ENCODE data around the gene MYDGF. TPM values are rescaled to one million over a fixed set of nuclear protein-coding genes. Genes with fewer than 3 reads are reported as not detected.

Gene MYDGF
- total RNA-seq, 1 donor, result 112 TPM

- TF ChIP-seq CTCF (IDR thresholded peaks at IDR 0.05; ENCODE audit: insufficient read depth, low read length), result no peak
- DNase-seq (ENCODE audit: low read depth), result no peak
- H3K4me3 ChIP-seq (ENCODE audit: low read depth, low read length), result no peak overlapping the region
Observed at GRCh38 chr19:4701557-4701956, 31.4 kb upstream of the MYDGF start.

GRCh38 chr19:4700693-4700970 lies 30.5 kb upstream of the MYDGF start:
- TF ChIP-seq CTCF (IDR thresholded peaks at IDR 0.05; ENCODE audit: insufficient read depth, low read length), result no peak
- no peak for DNase-seq (ENCODE audit: low read depth)

GRCh38 chr19:4699826-4700692 lies 29.9 kb upstream of the MYDGF start:
- no peak for DNase-seq (ENCODE audit: low read depth)
- no peak for TF ChIP-seq CTCF (IDR thresholded peaks at IDR 0.05; ENCODE audit: insufficient read depth, low read length)
- H3K4me3 ChIP-seq (ENCODE audit: low read depth, low read length), result no peak overlapping the region

More at GRCh38 chr19:4700693-4700970, 30.5 kb upstream of the MYDGF start:
- no peak overlapping the region for H3K4me3 ChIP-seq (ENCODE audit: low read depth, low read length)

- no peak for TF ChIP-seq CTCF (IDR thresholded peaks at IDR 0.05; ENCODE audit: insufficient read depth, low read length)
- DNase-seq (ENCODE audit: low read depth), result no peak
- H3K4me3 ChIP-seq (ENCODE audit: low read depth, low read length), result no peak overlapping the region
Observed at GRCh38 chr19:4697304-4697703, 27.2 kb upstream of the MYDGF start.

GRCh38 chr19:4695224-4695731 lies 25.1 kb upstream of the MYDGF start:
- no peak for DNase-seq (ENCODE audit: low read depth)
- TF ChIP-seq CTCF (IDR thresholded peaks at IDR 0.05; ENCODE audit: insufficient read depth, low read length), result no peak
- H3K4me3 ChIP-seq (ENCODE audit: low read depth, low read length), result no peak overlapping the region

- DNase-seq (ENCODE audit: low read depth), result peak; percentile 89
- no peak overlapping the region for H3K4me3 ChIP-seq (ENCODE audit: low read depth, low read length)
- no peak for TF ChIP-seq CTCF (IDR thresholded peaks at IDR 0.05; ENCODE audit: insufficient read depth, low read length)
Observed at GRCh38 chr19:4694211-4694987, 24.3 kb upstream of the MYDGF start.

Data from fibroblast of the aortic adventitia (primary cell).